H1 (cell line): ENCODE data around the gene RCAN2. TPM values are rescaled to one million over a fixed set of nuclear protein-coding genes. Genes with fewer than 3 reads are reported as not detected.

ENCODE experiments used
- BCL11A ChIP-seq, 2 experiments: IDR thresholded peaks; one replicate each; pipeline ENCODE4 v1.6.1; 2011; ENCODE audit warnings: low read depth in 2 of 2, low read length in 2 of 2, mild to moderate bottlenecking in 2 of 2
- CHD7 ChIP-seq: fragments of 300-600 bp; sonication (generic); IDR thresholded peaks from 2 replicates; pipeline ENCODE4 v1.7.1; 2012; ENCODE audit warnings: low read length, moderate library complexity, mild to moderate bottlenecking, inconsistent platforms; ENCODE audit not compliant: insufficient replicate concordance
- CREB1 ChIP-seq: IDR thresholded peaks from 2 replicates; pipeline ENCODE4 v1.6.1; 2012; ENCODE audit warnings: inconsistent platforms
- GABPA ChIP-seq: IDR thresholded peaks from 2 replicates; pipeline ENCODE4 v1.6.1; 2011; ENCODE audit warnings: mild to moderate bottlenecking, low read length, moderate library complexity, borderline replicate concordance; ENCODE audit not compliant: insufficient read depth
- NANOG ChIP-seq: IDR thresholded peaks from 2 replicates; pipeline ENCODE4 v1.6.1; 2011; ENCODE audit warnings: low read length, low read depth, mild to moderate bottlenecking, inconsistent platforms; ENCODE audit not compliant: insufficient read depth, poor library complexity, severe bottlenecking
- POLR2A ChIP-seq, 2 experiments: IDR thresholded peaks; 1 replicate in 1 of 2; 2 replicates in 1 of 2; pipeline ENCODE4 v1.6.1; 2011; ENCODE audit warnings: low read depth in 2 of 2, low read length in 2 of 2, mild to moderate bottlenecking in 2 of 2; ENCODE audit errors: control extremely low read depth in 1 of 2
- RFX5 ChIP-seq: IDR thresholded peaks from 2 replicates; pipeline ENCODE4 v1.6.1; 2011; ENCODE audit warnings: low read depth, low read length, improper control_type of control experiment, borderline replicate concordance
- TAF1 ChIP-seq: IDR thresholded peaks from 2 replicates; pipeline ENCODE4 v1.6.1; 2011; ENCODE audit warnings: mild to moderate bottlenecking, low read depth, low read length
- TBP ChIP-seq: IDR thresholded peaks from 2 replicates; pipeline ENCODE4 v1.6.1; 2011; ENCODE audit warnings: low read depth, low read length, improper control_type of control experiment
- polyA plus RNA-seq, 7 experiments: library from polyadenylated mRNA; depleted of rRNA in 3 of 7; stranded (reverse) in 5 of 7; unstranded in 2 of 7; fragments of >200 nt in 5 of 7; fragments of 200-250 nt in 2 of 7; gene quantifications; 1 replicate in 5 of 7; 2 replicates in 1 of 7; 4 replicates in 1 of 7; pipeline versions ENCODE4 v1.2.1 to v1.2.3, GENCODE V29; 2011 to 2013; ENCODE audit warnings: missing spikeins in 2 of 7, mixed read lengths in 2 of 7
- total RNA-seq: library from RNA; stranded (reverse); fragmentation: NEBNext Ultra II Directional; extraction: Animal tissue kit (Norgen Biotek cat#: 25700); gene quantifications from 2 replicates; pipeline ENCODE4 v1.2.1, GENCODE V29; 2021

RCAN2 gene
- total and polyA plus RNA-seq, 2 of the 8 experiments (the other 6 are each of a cell fraction or from before 2014, with no cell fraction given) = 5.0 to 8.5 TPM

DNA sequence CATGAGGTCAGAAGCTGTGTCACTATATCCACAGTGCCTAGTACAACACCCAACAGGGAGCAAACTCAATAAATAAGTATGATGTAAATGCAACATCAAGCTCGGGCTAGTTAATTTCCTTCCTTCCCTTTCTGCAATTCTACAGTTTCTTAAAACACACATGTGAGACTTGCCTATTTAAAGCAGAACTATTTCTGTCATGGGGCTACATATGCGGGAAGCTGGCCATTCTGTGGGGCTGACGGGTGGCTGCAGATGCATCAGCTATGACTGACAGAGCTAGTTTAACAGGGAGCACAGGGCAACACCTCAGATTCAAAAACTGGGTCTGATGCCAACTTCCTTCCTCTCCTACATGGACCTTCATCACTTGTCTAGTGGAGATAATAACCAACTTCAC is 202.4 kb downstream of the RCAN2 start (continued):
- TF ChIP-seq CHD7 (no peak), TAF1 (no peak), NANOG (no peak), POLR2A (IDR thresholded peaks at IDR 0.05; ENCODE audit: control extremely low read depth in 1 of 2, low read depth in 2 of 2, low read length in 2 of 2) (no peak), CREB1 (no peak), BCL11A (IDR thresholded peaks at IDR 0.05; ENCODE audit: low read depth in 2 of 2, low read length in 2 of 2) (no peak), TBP (no peak), RFX5 (no peak), GABPA (no peak)
